ENCODE measurements around the gene SPATA46.

GRCh38 chr1:162404550-162405160, 28.0 kb upstream of the SPATA46 start:
- no peak for TF ChIP-seq CTCF (IDR thresholded peaks at IDR 0.05; ENCODE audit: extremely low read depth in 1 of 2, insufficient read depth in 1 of 2, low read depth in 1 of 2, low read length in 2 of 2)
- TF ChIP-seq POLR2AphosphoS5 (IDR thresholded peaks at IDR 0.05; ENCODE audit: insufficient read depth, low read depth, low read length), result no peak
- no peak for TF ChIP-seq POLR2A (IDR thresholded peaks at IDR 0.05; ENCODE audit: low read depth, low read length)
